Measurements from ENCODE around the gene VAC14.

DNA sequence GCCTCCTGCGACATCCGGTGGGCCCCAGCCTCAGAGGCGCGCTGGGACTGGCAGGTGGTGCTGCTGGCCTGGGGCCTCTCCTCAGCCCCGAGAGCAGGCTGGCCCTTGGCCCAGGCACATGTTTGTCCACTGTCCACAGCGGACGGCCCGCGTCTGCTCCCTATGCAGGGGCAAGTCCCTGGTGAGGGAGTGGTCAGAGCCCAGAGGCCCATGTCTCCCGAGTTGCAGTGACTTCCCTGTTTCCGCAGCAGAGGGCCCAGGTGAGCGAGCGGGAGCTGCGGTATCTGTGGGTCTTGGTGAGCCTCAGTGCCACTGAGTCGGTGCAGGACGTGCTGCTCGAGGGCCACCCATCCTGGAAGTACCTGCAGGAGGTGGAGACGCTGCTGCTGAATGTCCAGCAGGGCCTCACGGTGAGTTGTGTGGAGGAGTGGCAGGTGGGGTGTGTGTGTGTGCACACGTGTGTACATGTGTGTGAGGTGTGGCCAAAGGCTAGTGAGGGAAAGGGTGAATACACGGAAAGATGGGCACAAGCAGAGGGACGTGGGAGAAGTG is 144.2 kb downstream of the VAC14 start:
- TF ChIP-seq EZH2 (IDR thresholded peaks at IDR 0.05; ENCODE audit: insufficient read depth, poor library complexity, severe bottlenecking), result no peak
- no peak for TF ChIP-seq EZH2phosphoT487 (IDR thresholded peaks at IDR 0.05; ENCODE audit: insufficient read depth, low read depth)

Data from GM23248 (cell line).